ENCODE data around the gene SPATA4.

SPATA4 gene

DNA sequence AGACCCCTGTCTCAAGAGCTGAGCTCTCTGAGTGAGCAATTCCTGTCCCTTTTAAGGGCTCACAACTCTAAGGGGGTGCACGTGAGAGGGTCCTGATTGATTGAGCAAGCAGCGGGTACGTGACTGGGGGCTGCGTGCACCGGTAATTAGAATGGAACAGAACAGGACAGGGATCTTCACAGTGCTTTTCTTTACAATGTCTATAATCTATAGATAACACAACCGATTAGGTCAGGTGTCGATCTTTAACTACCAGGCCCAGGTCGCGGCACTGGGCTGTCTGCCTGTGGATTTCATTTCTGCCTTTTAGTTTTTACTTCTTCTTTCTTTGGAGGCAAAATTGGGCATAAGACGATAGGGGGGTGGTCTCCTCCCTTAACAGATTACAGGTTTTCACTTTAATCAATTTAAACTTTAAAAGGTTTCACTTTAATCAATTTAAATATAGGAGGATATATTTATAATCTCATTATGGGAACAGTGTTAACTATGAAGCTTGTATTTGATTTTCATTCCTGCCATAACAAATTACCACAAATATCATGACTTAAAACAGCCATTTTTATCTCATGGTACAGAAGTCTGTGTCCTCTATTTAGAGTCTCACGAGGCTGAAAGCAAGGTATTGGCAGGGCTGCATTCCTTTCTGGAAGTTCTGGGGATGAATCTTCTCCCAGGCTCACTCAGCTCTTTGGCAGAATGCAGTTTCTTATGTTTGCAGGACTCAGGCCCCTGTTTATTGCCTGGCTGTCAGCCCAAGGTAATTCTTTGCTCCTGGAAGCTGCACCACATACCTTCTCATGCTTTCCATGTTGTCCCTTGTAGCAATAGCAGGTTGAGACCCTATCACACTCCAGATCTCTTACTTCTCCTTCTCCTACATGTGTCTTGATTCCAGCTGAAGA, 5.2 kb downstream of the SPATA4 start:
- DNase-seq (ENCODE audit: low spot score): no peak

DNA sequence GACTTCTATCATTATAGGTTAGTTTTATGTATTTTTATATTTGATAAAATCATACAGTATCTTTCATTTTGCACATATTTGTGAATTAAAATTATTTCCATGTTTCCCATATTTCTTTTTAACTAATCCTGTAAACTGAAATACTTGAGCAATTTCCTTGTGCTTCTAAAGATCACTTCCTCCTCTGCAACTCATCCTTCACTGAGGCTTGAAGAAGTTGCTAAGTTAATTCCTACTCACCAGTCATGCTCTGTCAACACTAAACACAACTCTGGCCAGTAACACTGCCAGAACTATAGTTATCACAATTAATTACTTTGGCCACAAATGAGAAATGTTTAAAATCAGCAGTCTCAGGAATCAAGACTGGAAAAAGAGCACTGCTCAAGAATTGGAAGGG, 6.7 kb downstream of the SPATA4 start:
- DNase-seq (ENCODE audit: low spot score): no peak

DNA sequence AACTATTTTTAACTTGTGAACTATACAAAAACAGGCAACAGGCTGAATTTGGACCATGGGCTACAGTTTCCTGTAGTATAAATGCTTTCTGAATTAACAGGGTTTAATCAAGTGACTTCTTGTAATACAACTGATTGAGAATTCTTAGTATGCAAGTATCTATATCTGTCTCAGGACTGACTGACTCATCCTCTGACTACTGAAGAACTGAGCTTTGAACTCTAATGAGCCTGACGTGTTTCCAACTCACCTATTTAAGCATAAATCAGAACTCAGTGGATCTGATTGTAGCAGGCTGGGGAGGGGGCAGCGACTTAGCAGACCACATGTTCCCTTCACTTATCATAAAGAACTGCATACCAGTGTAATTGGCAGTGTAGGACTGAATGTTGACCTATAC, 7.8 kb downstream of the SPATA4 start:
- no peak for DNase-seq (ENCODE audit: low spot score)

DNA sequence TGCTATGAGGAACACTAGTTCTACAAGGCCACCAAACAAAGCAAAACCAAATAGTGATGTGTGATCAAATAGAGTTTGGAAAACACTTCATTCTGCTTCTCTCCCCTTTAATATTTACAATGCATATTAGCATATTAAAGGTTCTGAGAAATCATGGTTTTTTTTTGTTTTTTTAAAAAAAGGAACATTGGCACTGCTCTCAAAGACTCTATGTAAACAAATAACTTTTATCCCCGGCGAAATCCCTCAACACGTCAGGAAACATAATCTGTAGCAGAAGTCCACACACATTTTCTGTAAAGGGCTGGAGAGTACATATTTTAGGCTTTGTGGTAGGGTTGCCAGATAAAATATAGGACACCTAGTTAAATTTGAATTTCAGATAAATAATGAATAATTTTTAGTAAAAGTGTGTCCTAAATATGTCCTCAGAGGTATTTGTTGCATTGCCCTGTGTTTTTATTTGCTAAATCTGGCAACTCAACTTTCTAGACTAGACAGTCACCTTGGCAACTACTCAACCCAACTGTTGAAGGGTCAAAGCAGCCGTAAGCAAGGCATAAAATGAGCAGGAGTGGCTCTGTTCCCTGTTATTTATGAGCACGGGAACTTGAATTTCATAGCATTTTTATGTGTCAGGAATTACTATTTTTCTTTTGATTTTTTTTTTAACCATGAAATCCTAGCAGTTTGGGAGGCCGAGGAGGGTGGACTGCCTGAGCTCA, 8.6 kb downstream of the SPATA4 start:
- no peak for DNase-seq (ENCODE audit: low spot score)

DNA sequence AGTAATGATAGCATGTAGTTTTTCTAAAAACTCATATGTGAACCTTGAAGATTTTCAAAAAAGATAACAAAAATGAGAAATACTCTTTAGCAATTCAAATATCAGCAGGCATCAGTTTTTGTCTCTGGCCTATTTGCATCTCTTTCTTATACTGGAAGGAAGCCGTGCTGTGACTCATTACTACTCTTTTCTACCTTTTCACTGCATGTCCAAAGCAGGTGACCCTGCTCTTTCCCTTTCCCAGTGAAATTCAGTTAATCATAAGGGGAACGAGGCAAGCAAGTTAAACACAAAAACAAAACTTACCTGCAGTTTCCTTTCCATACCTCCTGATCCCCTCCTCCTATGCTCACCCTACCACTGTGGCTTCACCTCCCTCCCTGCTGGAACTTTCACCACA, 9.3 kb downstream of the SPATA4 start:
- DNase-seq (ENCODE audit: low spot score): no peak

DNA sequence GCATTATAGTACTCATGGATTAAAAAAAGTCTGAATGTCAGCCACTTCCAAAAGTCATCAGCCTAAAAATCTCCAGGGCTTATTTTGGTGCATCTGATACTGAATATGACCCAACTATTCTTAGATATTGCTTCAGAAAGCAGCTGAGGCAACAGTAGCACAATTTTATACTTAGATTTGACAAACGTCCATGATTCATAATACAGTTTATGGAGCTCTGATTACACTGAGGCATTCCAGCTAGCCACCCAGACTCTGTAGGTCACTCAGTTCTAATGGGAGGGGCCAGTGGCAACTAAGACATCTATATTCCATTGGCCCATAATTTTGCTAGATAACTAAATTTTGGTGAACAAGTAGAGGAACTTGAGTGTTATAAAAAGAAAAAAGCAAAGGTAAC, 10.3 kb downstream of the SPATA4 start:
- DNase-seq (ENCODE audit: low spot score): no peak

DNA sequence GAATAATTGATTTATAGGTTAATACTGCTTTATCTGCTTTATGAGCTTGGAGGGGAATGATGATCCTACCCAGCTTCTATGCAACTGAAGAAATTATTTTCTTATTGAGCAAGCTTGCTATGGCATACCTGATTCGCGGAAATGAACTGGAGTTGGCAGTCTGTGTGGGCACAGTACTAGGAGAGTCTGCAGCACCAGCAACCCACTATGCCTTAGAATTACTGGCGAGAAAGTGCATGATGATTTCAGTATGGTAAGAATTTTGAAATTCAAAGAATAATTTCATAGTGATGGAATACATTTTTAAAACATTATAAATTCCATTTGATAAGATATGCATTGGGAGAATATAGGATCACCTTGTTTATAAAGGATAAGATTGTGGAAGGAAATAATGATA, 32.3 kb downstream of the SPATA4 start:
- DNase-seq (ENCODE audit: low spot score): no peak

DNA sequence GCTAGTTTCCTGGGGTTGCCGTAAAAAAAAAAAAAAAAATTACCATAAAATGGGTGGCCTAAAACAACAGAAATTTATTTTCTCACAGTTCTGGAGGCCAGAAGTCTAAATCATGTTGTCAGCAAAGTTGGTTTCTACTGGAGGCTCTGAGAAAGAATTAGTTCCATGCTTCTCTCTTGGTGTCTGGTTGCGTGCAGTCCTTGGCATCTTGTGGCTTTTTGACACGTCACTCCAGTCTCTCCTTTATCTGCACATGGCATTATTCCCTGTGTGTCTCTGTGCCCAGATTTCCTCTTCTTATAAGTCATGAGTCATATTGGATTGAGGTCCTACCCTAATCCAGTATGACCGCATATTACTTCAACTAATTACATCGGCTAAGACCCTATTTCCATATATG, 38.7 kb downstream of the SPATA4 start:
- no peak for DNase-seq (ENCODE audit: low spot score)

DNA sequence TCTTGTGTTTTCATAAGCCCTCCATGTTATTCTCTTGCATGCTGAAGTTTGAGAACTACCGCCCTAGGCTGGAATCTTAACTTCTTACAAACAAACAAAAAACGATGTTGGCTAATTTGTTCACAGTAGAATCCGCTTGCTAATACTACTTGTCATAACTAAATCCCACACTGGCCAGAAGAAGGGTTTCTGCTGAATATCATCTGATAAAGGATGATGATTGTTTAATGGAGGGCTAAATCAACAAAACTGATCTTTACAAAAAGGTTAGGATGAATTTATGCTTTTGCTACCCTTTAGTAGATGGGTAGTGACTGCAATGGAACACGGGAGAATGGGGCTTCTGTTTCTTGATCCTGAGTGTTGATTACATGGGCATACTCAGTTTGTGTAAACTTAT, 42.3 kb downstream of the SPATA4 start:
- DNase-seq (ENCODE audit: low spot score): no peak

DNA sequence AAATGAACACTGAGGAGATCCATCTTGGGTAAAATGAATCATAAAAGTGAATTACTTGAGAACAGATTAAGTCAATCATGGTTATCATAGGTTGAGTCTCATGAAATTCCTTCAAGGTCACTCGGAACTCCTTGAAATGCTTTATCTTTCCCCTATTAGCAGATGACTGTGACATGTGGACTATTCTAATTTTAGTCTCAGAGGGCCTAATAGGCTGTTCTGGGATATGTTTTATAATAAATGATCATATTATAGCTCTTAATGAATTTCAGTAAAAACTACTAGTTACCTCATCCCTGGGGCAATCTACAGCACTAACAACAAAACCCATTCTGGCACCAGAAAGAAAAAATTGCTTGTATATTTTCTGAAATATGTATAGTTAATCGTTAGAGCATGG, 44.7 kb downstream of the SPATA4 start:
- DNase-seq (ENCODE audit: low spot score): no peak

DNA sequence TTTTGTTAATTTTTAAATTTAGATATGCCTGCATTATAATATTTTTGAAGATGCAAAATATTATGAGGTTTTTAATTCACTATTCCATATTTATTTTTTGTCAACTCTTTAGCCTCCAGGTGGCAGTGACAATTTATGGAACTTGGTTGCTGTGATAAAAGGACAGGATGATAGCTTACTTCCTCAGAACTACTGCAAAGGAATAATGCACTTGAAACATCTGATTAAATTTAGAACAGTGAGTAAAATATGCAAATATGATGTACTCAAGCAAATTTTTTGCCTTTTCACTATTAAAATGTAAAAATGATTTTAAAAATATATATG, 45.1 kb downstream of the SPATA4 start:
- no peak for DNase-seq (ENCODE audit: low spot score)

DNA sequence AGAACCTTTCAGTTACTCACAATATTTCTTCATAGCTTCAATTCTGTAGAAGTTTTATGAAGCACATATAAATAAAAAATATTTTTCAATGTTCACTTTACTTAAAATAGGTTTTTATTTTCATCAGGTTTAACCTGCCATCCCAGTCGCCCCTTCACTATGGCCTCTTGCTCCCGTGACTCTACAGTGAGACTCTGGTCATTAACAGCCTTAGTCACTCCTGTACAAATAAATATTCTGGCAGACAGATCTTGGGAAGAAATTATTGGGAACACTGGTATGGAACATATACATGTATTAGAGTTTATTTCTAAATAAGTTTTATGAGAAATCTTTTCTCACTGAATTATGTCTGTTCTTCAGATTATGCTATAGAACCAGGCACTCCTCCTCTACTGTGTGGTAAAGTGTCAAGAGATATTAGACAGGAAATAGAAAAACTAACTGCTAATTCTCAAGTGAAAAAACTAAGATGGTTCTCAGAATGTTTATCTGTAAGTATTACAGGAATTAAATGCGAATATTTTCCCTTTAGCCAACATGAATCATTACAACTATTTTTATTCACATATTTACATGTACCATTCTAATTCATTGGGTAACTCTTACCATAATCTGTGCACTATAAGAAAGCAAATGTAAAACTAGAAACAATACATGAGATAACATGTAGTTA, 45.6 kb downstream of the SPATA4 start:
- no peak for DNase-seq (ENCODE audit: low spot score)

DNA sequence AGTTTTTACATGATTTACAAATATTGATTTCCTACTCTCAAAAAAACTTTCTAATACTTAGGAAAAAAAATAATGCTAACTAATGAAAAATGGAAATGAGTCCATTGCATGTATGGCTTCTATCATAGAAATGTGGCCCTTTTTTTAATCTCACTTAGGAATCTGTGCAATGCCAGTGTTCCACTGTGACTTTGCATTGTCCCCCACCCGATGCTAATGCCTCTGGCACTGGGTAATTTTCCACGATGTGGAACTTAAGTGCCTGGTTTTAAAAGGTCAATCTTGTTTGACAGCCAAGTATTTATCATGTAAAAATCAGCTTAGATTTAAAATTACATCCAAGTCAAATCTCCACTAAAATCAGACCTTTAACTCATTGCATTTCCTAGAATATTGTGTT, 53.1 kb downstream of the SPATA4 start:
- DNase-seq (ENCODE audit: low spot score): no peak

DNA sequence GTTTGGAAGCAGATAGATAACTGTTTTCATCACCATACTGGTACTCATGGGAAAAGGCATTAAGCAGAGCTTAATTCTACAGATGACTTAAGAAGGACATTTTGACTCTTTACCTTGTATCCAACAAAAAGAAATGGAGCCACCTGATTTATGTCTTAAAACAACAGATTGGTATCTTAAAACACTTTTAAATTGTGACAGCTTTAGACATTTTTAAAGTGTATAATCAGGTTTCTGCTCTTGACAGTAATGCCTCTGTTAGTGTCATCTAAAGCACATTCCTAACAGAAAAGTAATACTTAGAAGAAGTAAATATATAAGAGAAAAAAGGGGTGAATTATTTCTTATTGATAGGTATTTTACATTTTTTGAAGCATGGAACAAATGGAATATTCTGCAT, 55.9 kb downstream of the SPATA4 start:
- no peak for DNase-seq (ENCODE audit: low spot score)

DNA sequence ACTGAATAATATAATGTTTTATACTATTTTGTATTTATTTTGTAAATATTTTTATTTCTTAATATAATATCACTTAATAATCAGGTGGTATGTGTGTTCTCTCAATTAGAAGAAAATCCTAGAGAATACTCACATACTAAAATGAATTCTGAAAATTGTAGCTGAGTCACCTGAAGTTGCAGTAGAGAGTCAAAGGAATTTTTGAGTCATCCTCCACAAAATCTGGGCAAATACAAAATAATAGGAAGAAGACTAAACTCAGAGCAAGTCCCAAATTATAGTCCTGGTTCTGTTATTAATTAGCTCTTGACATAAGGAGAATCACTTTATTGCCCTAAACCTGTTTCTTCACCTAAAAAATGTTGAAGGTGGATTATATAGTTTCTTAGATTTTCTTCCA, 57.8 kb downstream of the SPATA4 start:
- no peak for DNase-seq (ENCODE audit: low spot score)

DNA sequence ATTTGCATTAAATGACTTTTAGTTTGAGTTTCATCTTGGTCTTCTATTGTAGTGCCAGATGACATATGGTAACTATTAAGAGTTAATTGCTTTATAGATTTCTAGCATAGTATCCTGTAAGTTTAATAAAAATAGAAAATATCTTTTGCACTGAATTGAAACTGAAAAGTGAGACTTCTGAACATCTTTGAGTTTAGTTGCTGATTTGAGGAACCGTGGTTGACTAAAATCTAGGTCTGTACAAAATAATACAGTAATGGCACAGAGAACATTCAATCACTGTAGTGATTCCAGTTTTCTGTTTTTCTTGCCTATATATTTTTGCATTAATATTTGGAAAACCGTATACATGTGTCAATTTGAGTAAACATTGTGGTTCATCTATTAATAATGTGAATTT, 60.7 kb downstream of the SPATA4 start:
- no peak for DNase-seq (ENCODE audit: low spot score)
